COLO829 (cell line): ENCODE measurements around the gene GAPDH.
A peak's percentile ranks its signal among the peaks of the same experiment; 100 is the strongest.
"Not testable (repeated sequence)": the region's sequence is repeated elsewhere in the genome, so short reads cannot be mapped to it uniquely, and the experiment has no call there.

Experiments used
- DNase-seq: peaks from one replicate; pipeline ENCODE4 v3.0.0; 2012; ENCODE audit warnings: low spot score

The GAPDH gene

DNA sequence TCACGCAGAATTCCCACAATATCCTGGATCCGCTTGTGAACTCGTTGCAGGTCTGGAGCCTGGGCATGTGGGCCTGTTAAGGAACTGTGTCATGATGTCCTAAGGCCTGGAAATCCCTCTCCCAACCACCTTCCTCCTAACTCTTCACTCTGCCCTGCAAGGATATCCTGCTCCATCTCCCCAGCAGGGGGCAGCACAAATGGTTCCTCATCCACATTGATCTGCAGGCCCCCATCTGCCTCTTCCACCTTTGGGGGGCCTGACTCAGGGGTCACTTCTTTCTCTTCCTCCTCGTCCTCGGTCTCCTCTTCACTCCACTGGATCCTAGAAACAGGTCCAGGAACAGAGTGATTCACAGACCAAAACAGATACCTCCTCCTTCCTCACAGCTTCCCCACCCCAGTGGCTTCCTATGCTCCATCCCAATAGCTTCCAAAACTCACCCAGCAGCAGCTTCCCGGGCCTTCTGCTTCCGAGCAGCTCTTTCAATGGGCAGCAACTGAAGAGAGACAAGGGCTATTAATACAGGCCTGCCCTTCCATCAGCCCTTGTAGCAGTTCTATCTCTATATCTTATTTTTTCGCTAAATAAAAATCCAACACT is 29.2 kb downstream of the GAPDH start:
- DNase-seq: peak; percentile 65

DNA sequence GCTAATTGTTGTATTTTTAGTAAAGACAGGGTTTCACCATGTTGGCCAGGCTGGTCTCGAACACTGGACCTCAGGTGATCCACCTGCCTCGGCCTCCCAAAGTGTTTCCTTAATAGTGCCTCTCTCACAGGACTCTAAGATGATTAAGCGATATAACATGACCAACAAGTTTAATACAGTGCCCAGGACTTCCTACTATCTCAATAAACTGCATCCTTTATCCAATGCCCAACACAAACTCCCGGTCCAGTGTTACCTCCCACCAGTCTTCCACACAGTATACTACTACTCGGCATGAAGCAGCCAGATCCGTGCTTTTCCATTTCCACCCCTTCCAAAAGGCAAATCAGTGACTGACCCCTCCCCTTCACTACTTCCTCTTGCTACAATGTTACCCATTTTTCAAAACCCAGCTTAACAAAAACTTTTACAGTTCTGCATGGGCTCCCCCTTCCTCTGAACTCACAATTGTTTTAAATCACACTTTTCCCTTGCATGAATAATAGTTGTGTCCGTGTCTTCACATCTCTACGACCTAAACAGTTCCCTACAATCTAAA is 32.9 kb downstream of the GAPDH start:
- DNase-seq: no peak

DNA sequence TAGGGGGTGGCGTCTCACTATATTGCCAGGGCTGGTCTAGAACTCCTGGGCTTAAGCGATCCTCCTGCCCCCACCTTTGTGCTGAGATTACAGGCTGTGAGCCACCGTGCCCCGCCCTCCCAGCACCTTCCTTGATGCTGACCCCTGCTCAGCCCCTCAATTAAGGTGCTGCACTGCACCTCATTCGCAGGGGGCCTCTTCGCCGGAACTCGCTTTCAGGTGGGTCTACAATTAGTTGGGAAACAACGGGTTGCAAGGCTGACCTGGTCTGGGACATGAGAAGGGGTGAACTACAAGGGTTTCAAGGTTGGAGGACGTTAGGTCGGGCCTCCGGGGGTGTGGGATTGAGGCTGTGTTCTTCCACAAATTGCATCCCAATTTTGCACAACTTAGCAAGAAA is 35.0 kb downstream of the GAPDH start:
- DNase-seq: no peak

DNA sequence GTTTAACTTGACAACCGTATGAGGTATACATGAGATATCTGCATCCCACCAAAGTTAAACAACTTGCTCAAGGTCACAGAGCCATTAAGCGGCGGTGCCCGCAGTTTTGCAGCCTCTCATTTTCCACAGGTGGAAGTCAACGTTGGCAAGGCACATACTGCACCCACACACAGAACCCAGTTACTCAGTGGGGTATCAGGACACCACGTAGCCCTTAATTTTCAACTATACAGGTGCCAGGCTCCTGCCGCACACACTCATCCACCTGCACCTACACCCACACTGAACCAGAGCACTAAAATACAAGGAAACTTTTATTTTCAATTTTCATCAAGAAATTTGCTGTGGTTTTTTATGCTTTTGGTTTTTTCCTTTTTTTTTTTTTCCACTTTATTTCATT is 35.5 kb downstream of the GAPDH start:
- DNase-seq: no peak

DNA sequence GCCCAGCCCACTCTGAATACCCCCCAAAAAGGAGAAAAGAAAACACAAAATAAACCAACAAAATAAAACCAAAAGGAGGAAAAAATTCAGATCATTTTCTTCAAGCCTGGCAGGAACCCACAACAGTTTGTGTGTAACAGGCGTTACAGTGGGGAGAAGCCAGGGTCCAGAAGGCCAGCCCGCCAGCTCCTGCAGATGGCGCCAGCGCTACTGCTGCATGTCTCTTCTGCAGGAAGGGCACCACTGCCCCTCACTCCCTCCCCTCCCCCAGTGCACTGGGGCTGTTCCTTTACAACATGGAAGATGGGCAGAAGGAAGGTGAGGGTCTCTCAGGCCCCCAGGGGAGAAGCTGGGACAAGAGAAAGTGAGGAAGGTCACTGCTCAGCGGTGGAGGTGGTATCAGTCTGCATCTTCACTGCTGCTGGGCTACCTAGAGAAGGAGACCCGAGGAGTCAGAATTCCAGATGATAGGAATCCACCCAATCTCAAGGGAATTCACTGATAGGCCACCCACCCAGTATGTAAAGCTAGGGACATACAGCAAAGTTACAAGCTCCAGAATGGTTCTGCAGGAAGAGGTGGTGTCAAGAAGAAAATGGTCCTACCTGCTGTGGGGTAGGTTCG is 36.1 kb downstream of the GAPDH start:
- DNase-seq: peak; percentile 44

DNA sequence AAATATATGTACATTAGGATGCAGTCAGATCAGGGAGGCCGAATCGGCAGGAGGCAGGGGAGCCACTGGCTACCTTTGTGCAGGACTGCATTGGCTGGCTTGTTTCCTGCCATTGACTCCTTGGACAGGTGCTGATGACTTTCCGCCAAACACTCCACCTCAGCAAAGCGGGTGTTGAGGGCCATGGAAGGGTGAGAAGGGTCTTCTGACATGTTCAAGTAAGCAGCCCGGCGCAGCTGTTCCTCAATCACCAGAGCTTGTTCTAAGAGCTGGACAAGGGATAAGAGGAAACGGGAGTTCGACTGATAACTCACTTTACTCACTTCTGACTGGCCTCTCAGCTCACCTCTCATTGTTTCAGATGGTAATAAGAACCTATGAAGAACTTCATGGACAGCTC is 38.7 kb downstream of the GAPDH start:
- DNase-seq: no peak

DNA sequence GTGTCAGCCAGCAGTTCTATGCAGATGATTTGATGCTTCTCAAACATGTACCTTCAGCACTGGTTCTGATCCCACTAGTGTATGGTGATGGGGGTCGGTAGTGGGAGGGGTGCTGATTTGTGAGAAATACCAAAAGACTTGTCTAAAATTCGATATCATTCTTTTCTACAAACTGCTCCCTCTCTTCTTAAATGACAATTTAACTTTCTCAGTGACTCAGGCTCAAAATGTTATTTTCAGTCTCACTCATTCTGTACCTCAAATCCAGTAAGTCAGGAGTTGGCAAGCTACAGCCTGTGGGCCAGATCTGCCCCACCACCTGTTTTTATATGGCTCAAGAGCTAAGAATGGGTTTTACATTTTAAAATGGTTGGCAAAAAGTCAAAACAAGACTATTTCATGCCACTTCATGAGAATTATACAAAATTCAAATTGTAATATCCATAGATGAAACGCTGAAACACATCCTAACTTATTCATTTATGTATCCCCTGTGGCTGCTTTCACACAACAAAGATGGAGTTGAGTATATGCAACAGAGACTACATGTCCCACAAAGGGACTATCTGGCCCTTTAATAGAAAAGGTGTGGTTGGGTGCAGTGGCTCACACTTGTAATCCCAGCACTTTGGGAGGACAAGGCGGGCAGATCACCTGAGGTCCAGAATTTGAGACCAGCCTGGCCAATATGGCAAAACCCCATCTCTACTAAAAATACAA is 40.4 kb downstream of the GAPDH start:
- no peak for DNase-seq

DNA sequence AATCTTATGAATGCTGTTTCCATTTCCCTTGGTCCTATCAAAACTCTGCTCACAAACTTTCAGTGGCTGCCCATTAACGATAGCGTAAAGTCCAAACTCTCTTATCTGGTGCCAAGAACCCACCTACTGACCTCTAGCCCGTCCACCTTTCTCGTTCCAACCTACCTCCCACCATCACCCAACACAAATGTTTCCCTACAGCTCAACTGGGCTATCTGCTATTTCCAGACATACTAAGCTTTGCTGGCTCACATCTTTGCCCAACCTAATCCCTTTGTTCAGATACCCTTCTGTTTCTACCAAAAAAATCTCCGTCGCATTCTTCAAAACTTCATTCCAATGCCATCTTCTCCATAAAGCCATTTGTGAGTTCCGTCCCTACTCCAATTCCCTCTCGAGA is 41.3 kb downstream of the GAPDH start:
- no peak for DNase-seq

DNA sequence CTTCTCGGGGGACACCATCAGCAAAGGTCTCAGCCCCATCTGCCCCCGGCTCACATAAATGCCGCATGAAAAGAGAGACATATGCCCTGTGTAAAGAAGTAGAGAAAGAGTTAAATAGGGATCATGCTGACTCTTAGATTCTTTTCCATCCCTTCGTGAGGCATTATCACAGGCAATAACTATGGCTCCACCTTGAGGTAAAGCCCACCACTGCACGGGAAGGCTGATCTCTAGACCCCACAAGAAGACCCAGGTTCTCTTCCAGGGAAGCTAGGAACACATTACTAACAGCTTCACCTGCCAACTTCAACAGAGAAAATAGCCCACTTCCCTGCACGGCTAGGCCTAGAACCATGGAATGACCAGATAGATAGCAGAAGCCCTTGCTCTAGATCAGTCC is 47.9 kb downstream of the GAPDH start:
- DNase-seq: no peak

DNA sequence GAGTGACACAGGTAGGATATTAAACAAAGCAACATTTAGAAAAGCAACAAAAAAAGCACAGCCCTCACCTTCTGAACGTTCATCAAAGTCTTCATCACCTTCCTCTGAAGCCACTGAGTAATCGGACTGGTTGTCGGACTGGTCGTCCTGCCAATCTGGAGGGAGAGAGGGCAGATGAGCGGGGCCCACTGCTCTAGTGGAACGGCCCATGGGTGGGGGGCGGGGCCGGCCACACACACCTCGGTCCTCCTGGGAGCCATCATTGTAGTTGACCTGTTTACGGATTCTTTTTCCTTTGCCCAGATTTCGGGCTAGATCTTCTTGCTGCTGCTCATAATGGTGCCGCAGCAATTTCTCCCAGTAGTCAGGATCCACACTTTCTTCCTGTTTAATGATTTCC is 48.6 kb downstream of the GAPDH start:
- no peak for DNase-seq

DNA sequence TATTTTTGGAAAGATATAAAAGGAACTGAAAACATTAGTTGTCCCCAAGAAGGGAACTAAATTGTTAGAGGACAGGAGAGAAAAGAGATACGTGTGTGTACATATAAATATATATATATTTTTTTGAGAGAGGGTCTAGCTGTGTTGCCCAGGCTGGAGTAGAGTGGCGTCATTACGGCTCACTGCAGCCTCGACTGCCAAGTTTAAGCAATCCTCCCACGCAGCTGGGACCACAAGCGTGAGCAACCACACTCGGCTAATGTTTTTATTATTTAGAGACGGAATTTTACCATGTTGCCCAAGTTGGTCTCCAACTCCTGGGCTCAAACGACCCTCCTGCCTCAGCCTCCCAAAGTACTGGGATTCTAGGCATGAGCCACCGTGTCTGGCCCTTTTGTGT is 50.0 kb downstream of the GAPDH start:
- no peak for DNase-seq

DNA sequence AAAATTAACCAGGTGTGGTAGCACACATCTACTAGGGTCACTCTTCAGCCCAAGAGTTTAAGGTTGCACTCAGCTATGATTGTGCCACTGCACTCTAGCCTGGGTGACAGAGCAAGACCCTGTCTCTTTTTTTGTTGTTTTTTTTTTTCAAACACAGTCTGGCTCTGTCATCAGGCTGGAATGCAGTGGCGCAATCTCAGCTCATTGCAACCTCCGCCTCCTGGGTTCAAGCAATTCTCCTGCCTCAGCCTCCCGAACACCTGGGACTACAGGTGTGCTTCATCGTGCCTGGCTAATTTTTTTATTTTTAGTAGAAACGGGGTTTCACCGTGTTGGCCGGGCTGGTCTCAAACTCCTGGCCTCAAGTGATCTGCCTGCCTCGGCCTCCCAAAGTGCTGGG is 52.3 kb downstream of the GAPDH start:
- not testable (repeated sequence) for DNase-seq
